Effector CD8-positive, alpha-beta T cell (primary cell): ENCODE data around the gene LONRF3.

Source experiments
- DNase-seq: peaks from one replicate; lab custom pipeline; 2025; lab: John Stamatoyannopoulos, UW
- total RNA-seq, 4 experiments: gene quantifications; one replicate each; lab custom pipeline; 2026; lab: John Stamatoyannopoulos, UW

Gene LONRF3
- total RNA-seq, result 11.7 to 19.5 (median 13.9) reads per million in 4 experiments

GRCh38 chrX:118974088-118974907 lies at the start of gene LONRF3:
LONRF3 (plus strand) TSS chrX:118974618; CDS start chrX:118974781, 163 bp downstream.
- peak; percentile 39 for DNase-seq

GRCh38 chrX:118928151-118928550 lies 46.3 kb upstream of the LONRF3 start:
- no peak for DNase-seq

- DNase-seq, result no peak
Measured at GRCh38 chrX:118935352-118935751, 39.1 kb upstream of the LONRF3 start.

- no peak for DNase-seq
Measured at GRCh38 chrX:118941147-118941546, 33.3 kb upstream of the LONRF3 start.

- no peak for DNase-seq
Measured at GRCh38 chrX:118943102-118943501, 31.3 kb upstream of the LONRF3 start.

GRCh38 chrX:118945921-118946320 lies 28.5 kb upstream of the LONRF3 start:
- no peak for DNase-seq

- no peak for DNase-seq
Measured at GRCh38 chrX:118948270-118948669, 26.1 kb upstream of the LONRF3 start.

- no peak for DNase-seq
Measured at GRCh38 chrX:118961866-118962560, 12.4 kb upstream of the LONRF3 start.

GRCh38 chrX:118963159-118963558 lies 11.3 kb upstream of the LONRF3 start:
- DNase-seq, result no peak

- DNase-seq, result no peak
Measured at GRCh38 chrX:118964252-118964651, 10.2 kb upstream of the LONRF3 start.

GRCh38 chrX:118965395-118965794 lies 9.0 kb upstream of the LONRF3 start:
- DNase-seq, result no peak

GRCh38 chrX:118968031-118968430 lies 6.4 kb upstream of the LONRF3 start:
- DNase-seq, result no peak

- no peak for DNase-seq
Measured at GRCh38 chrX:118971552-118971951, 2.9 kb upstream of the LONRF3 start.

GRCh38 chrX:118973389-118974087 lies 880 bp upstream of the LONRF3 start:
- DNase-seq, result no peak

- DNase-seq, result peak; percentile 17
Measured at GRCh38 chrX:118974908-118975671, 672 bp downstream of the LONRF3 start.

GRCh38 chrX:118975831-118976598 lies 1.6 kb downstream of the LONRF3 start:
- peak; percentile 4 for DNase-seq

GRCh38 chrX:118976599-118977340 lies 2.4 kb downstream of the LONRF3 start:
- DNase-seq, result no peak

GRCh38 chrX:118977424-118977823 lies 3.0 kb downstream of the LONRF3 start:
- no peak for DNase-seq

GRCh38 chrX:118978451-118978850 lies 4.0 kb downstream of the LONRF3 start:
- no peak for DNase-seq

GRCh38 chrX:118980761-118981160 lies 6.3 kb downstream of the LONRF3 start:
- no peak for DNase-seq
